ENCODE data around the gene POLQ.

DNA sequence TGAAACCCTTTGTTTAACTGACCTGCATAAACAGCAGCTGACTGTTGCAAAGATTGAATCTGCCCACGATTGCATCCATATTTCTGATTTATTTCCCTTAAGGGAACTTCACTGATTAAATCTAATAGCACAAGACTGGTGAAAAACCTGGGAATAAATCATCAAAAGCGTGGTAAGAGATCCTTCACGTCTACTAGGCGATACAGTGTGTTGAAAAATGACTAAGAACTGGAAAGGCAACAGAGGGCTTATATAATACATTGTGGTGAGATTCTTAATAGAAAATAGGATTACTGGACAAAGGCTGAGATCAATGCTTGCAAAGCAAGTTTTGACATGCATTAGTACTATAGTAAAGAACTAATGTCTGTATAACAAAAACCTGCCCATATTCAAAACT lies 49.0 kb downstream of the POLQ start:
- TF ChIP-seq CTCF (IDR thresholded peaks at IDR 0.05) (no peak), POLR2A (IDR thresholded peaks at IDR 0.05) (no peak)
